ENCODE results near the gene ETV7.
"Not testable (repeated sequence)": the region's sequence is repeated elsewhere in the genome, so short reads cannot be mapped to it uniquely, and the experiment has no call there.

The ETV7 gene

DNA sequence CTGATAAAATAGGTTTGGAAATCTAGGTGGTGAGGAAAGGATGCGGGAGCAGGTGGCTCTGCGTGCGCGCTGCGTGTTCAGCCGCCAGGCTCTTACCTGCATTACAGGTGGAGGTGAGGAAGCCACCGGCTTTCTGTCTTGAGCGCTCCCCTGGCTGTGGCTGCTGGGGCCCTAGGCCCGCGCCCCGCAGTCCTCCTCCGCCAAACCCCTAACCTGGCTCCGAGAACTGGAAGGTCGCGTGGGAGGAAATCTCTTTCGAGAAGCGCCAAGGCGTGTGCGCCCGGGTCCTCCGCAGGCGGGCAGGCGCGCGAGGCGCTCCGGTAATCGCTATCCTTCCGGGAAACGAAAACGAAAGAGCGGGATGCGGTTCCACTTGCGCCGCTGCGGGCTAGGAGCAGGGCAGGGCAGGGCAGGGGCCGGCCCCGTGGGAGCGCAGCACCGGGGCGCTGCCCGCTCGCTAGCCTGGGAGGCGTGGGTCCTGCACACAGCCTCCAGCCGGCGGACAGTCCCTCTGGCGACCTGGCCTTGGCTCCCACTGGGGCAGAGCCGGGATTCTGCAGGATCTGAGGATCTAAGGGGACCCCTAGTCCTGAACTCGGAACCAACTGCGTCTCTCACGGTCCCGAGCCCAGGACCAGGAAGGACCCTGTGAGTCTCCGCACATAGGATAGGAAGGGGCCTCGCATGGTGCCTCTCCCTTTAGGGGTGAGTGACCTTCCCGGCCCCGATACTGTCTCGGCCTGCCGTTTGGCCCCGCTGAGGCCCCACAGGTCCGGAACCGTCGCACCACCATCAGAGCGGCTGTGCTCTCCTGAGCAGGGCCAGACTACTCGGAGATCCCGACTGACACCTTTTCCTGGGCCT lies at the start of gene ETV7:
TSS of gene ETV7 (minus strand) at position 230 of the 864 bp plus-strand sequence. CDS start at position 102, 128 bp downstream.
- FAIRE-seq = no peak

DNA sequence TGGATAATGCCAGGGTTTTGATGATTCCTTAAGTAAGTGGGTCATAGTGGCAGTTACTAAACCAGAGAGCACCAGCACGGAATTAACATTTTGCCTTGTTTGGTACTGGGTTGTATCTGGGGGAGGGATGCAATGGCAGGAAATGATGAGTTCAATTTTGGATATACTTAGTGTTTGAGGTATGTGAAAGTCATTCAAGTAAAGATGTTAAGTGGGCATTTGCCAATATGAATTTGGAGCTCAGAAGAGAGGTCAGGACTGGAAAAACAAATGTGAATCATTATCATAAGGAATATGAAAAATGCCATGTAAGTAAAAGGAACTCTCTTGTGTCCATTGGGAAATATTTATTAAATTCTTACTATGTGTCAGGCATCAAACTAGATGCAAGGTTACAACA lies 49.0 kb upstream of the ETV7 start:
- FAIRE-seq = no peak

DNA sequence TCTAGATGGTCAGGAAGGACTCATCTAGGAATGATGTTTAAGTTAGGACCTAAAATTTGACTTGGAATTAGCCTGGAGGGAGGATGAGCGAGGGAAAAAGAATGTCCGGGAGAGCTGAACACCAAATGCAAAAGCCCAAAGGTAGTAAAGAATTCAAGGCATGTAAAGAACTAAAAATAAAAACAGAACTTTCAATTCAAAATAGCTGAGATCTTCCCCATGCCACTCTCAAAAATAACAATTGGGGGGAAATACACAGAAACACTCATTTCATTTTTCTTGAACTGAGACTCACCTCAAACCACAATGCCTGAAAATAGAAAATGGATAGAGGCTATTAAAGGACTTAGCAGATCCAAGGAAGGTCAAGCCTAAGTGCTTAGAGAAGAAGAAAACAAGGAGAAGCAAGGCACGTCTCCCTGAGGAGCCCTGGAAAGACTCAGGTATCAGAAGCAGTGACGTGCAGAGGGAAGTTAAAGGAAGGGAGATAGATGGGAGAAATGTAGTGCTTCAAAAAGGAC lies 44.7 kb upstream of the ETV7 start:
- no peak for FAIRE-seq

DNA sequence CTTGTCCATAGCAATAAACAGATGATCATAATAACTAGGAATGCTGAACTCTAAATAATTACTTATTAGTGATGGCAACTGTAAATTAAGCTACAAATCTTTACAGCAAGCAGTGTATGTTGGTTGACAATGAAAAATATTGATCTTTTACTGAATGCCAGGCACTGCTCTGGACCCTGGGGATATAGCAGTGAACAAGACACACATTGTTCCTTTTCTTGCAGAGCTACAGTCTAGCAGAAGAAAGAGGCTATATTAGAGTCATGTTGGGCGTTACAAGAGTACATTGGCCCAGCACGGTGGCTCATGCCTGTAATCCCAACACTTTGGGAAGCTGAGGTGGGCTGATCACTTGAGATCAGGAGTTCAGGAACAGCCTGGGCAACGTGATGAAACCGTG lies 43.7 kb upstream of the ETV7 start:
- no peak for FAIRE-seq

DNA sequence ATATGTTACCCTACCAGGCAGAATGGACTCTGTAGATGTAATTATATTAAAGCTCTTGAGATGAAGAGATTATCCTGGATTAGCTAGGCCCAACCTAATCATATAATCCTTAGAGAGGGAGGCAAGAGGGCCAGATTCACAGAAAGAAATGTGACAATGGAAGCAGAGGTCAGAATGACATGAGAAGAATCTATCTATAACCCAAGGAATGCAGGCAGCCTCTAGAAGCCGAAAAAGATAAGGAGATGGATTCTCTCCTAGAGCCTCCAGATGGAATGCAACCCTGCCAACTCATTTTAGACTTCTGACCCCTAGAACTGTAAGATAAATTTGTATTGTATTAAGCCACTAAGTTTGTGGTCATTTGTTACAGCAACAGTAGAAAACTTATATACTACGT lies 42.9 kb upstream of the ETV7 start:
- no peak for FAIRE-seq

DNA sequence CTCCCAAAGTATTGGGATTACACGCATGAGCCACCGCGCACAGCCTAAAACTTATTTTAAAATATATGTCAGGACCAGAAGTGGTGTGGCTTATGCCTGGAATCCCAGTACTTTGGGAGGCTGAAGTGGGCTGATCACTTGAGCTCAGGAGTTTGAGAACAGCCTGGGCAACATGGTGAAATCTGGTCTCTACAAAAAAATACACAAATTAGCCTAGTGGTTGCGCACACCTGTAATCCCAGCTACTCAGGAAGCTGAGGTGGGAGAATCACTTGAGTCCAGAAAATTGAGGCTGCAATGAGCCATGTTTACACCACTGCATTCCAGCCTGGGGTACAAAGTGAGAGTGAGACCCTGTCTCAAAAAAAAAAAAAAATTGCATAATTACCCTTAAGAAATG lies 41.4 kb upstream of the ETV7 start:
- FAIRE-seq = no peak

DNA sequence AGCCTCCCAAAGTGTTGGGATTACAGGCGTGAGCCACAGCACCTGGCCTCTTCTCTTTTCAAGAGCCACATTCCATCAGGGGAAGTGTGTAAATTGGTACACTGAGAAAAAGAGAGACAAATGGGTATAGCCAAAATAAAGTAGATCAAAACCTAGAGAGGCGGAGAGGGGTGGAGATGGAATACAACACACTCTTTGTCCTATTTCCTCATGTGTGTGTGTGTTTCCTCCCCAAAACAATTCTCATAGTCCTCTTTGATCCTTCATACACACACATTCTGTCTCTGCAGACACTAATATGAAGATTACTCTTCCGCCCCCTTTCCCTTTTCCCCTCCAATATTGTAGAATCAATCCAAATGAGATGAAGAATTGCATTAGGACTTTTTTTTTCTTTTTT lies 39.2 kb upstream of the ETV7 start:
- FAIRE-seq = no peak

DNA sequence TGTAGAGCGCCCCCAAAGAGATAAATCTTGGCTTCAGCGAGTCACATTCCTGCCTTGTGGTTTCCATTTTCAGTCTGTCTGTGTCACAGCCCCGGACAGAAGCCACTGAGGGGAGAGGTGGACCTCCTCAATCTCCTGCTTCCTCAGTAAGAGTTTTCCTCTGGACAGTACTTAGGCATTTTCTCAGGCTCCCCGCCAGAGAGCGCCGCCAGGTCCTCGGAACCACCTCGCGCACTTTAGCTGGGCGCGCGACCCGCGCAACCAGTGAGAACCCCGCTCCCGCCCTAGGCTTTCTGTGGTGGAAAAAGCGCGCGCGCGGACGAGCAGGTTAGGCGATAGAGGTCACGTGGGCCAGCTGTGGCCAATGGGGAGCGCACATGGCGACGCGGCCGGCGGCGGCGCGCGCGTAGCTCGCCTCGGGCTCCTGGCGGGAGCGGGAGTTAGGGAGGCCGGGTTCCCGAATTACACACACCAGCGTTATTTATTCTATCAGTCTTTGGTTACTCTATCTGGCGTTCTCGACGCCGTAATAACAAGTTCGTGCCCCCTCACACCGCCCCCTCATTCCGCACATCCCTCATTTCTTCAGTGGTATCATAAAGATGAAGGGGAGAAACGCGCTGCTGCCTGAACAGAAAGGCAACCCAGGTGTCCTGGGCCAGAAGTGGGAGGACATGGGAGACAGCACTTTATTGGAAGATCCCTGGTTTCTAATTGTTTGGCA lies 35.8 kb upstream of the ETV7 start:
- FAIRE-seq = peak; percentile 72

DNA sequence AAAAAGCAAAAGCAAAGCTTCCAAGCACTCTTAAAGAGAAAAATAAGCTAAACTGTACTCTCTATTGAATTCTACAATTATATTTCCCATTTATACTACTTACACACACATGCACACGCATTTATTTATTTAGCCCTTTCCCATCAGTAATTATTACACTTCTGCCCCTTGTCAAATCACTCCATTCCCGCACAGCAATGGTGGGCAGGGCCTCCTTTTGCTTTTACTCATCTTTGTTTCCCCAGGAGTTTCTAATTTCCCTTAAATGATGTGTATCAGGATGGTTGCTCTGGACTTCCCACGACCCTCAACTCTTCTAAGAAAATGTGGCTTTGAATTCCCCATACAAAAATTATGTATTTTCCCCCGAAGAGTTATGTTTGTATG lies 35.2 kb upstream of the ETV7 start:
- FAIRE-seq = no peak

DNA sequence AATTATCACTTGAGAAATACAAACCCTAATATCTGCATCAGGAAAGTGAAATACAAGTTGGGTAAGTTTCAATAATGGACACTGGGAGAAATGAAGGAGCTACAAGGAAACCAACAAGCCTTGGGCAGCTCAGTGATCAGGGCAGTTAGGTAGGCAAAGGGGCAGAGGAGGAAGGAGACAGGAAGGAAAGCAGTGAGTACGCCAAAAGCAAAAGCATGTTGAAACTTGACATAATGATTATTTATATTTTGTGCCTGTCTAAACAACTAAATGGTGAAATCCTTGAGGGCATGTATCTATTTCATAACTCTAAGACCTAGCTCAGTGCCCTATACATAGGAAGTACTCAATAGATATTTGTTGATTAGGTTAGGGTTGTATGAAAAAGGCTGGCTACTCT lies 31.8 kb upstream of the ETV7 start:
- no peak for FAIRE-seq

DNA sequence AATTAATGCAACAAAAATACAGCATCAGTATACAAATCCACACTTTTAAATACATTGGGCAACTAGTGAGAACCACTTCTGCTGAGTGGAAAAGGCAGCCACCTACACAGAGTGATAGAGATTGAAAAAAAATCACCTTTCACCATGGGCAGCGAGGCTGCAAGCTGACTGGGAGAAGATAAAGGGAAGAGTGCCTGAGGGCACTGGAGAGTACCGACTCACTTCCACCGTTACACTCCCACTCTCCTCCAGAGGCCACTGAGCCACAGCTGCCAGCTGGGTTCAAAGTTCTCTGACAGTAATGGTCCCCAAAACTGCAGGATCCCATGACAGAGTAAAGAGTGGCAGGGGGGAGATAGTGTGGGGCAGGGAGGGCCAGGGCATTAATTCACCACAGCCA lies 31.1 kb upstream of the ETV7 start:
- FAIRE-seq = no peak

DNA sequence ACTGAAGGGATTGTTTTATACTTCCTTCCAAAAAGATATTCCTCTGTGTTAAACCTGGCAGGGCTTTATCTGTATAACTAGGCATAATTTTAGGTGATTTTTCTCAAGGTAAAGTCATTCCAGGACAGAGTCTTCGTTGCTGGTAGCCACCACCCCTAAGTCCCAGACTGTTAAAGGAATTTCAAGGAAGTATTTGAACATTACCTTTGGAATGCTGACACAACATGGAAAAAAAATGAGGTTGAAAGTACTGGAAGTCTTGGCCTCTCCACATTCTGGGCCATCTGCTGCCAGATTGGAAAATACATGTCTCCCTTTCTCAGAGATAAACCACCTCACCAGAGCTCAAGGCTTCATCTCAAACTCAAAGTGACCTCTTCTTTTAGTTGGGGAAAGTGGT lies 27.0 kb upstream of the ETV7 start:
- FAIRE-seq = no peak

DNA sequence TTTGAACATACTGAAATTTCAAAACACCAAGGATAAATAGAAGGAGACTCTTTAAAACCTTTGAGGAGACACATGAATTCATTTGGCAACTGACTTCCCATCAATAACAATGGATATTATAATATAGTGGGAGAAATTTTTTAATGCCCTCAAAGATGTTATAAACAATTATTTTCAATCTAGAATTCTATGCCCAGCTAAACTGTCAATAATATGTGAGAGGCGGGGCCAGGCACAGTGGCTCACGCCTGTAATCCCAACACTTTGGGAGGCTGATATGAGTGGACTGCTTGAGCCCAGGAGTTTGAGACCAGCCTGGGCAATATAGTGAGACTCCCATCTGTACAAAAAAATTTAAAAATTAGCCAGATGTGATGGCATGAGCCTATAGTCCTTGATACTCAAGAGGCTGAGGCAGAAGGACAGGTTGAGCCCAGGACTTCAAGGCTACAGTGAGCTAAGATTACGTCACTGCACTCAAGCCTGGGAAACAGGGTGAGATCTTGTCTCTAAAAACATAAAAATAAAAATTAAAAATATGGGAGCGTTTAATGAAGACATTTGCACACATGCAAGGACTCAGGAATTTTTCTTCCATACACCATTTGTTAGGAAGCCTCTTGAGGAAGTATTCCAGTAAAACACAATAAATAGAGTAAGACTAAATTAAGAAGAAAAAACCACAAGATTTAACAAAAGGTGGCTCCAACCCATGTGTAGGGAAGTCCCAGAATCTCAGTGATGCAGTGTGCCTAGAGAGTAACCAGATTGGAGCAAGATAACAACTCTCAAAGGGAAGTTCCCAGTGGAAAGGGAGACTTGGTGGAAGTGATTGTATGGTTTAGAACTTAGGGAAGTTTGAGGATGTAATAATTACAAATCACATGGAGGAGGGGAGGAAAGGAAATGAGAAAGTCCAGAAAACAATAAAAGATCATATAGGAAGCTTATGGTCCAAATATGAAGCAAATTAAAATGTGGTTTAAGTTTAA lies 26.3 kb upstream of the ETV7 start:
- FAIRE-seq = no peak

DNA sequence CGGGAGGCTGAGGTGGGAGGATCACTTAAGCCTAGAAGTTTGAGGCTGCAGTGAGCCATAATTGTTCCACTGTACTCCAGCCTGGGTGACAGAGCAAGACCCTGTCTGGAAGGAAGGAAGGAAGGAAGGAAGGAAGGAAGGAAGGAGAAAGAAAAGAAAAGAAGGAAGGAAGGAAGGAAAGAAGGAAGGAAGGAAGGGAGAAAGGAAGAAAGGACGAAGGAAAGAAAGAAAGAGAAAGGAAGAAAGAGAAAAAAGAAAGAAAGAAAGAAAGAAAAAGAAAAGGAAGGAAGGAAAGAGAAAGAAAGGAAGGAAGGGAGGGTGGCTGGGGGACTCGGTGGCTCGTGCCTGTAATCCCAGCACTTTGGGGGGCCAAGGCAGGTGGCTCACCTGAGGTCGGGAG lies 22.2 kb upstream of the ETV7 start:
- FAIRE-seq = not testable (repeated sequence)

DNA sequence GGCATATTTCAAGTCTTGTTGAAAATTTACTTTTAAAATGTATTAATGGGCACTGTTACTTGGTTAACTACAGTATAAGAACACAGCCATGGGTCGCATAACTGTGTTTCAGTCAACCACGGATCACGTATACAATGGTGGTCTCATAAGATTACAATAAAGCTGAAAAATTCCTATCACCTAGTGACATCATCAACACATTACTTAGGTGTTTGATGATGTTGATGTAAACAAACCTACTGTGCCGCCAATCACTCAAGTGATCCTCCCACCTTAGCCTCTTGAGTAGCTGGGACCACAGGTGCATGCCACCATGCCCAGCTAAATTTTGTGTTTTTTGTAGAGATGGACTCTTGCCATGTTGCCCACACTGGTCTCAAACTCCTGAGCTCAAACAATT lies 16.7 kb upstream of the ETV7 start:
- no peak for FAIRE-seq

DNA sequence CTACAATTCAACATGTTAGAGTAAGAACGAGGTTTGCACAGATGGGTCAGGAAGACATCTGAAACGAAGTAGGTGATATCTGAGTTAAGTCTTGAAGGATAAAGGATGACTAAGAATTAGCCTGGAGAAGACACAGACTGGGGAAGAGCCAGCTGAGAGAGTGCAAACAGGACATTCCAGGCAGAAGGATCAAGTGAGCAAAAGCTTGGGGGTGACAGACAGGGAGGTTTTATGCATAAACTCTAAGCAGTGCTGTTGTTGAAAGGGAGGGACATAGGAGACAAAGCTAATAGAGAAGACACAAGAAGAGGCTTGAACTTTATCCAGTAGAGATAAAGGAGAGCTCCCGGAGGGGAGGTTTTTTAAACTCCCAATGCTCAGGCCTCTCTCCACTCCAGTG lies 15.0 kb upstream of the ETV7 start:
- no peak for FAIRE-seq

DNA sequence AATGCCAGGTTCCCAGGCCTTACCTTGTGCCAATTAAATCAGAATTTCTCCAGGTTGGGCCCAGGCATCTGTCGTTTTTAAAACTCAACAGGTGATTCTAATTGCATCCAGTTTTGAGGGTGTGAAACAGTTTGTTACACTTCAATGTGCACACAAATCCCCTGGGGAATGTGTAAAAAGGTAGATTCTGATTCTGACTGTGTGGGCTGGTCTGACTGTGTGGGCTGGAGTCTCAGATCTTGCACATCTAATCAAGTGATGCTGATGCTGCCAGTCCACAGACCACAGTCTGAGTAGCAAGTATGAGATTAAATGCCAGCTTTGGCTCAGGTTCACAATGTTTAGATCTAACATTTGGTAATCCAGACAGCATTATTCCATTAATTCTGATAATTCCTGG lies 12.5 kb upstream of the ETV7 start:
- no peak for FAIRE-seq

DNA sequence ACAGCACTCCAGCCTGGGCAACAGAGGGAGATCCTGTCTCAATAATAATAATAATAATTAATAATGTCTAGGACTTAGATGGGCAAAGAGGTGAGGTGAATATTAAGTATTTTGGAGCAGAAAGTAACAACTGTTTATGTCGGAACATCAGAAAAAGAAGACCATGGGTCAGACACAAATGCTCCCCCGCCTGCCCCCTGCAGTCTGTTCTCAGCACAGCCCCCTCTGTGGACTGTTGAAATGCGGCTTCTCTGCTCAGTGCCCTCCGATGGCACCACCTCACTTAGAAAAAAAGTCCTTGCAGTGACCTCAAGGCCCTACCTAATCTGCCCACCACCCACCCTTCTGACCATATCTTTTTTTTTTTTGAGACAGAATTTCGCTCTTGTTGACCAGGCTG lies 5.2 kb upstream of the ETV7 start:
- no peak for FAIRE-seq

DNA sequence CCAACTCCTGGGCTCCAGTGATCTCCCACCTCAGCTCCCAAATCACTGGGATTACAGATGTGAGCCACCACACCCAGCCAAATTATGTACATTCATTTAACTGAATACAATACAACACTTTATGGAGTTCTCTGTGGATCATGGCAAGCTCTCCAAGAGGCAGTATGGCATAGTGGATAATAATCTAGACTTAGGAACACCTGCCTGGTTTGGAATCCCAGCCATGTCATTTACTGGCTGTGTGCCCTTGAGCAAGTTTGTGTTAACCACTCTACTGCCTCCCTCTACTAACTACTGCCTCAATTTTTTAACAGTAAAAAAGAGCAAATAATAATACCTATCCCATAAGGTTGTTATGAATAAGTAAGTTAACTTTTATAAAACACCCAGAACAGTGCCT lies 1.9 kb upstream of the ETV7 start:
- no peak for FAIRE-seq

DNA sequence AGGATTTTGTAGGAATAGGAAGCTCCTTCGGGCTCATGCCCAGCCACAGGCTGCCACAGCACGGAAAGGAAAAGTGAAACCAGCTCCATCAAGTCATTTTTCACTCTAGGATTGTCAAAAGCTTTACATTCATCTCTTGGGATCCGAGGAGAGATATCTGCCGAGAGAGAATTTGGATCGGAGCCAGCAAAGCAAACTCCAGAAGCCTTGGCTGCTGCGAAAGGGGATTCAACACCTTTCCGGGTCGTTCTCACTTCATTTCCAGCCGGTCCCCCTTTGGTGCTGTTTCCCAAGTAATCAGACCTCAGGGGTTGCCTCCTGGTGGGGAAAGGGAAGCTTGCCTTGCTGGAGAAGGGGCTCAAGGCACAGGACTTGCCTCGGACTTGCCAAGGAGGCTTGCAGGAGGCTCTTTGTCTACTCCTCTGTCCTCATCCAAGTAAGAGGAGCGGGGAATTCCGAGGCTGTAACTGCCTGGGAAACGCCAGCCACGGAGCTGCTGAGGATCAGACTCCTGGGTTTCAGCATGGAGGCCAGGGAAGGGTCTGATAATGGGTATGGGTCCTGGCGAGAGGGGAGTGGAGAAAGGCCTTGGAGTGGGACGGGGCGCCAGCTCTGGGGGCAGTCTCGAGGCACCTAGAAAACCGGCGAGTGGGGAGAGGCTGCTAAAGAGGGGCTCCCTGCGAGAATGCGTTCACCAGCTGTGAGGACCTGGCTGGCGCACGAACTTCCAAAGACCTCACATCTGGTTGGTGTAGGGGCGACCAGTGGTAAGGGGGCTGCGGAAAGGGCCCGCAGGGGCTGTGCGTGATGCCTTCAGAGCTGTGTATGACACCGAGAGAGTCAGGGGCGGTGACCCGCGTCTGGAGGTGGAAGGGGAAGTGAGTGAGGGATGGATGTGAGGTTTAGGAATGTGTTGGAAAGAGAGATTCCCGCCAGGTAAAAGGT lies 702 bp downstream of the ETV7 start:
- no peak for FAIRE-seq

DNA sequence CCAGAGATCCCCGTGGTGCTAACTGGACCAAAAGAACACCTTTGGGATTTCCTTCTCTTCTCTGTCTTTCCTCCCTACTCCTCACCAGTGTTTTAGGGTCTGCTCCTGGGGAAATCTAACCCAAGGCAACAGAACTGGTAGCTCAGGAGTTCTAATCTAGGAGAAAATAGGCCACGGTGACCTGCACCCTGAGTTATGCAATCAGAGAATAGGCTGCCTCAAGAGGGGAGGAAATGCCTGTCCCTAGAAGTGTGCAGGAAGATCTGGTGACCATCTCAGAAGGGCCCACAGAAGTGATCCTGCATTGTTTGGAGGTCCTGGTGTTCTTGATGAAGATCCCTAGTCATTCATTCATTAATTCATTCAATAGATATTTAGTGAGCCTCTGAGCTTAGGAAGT lies 3.4 kb downstream of the ETV7 start:
- FAIRE-seq = no peak

DNA sequence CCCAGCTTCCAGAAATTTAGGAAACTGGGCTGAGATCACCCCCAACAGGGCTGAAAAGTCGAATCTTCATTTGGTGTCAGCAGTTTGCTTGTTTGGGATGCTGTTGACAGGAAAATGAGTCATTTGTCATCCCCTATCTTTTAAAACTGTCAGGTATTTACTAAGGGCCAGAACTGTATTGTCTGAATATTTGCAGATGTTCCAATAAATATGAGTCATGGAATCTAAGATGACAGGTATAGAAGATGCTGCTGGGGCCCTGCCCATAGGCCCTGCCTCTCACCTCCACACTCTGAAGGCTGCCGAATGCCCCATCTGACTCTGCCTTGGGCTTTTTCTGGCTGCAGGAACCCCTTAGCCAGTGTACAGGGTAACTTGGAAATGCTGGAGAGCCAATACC lies 3.9 kb downstream of the ETV7 start:
- no peak for FAIRE-seq
